Keratinocyte (primary cell): ENCODE data around the gene CELF2. TPM values are rescaled to one million over a fixed set of nuclear protein-coding genes. Genes with fewer than 3 reads are reported as not detected.

Source experiments
- DNase-seq: peaks from one replicate; pipeline ENCODE4 v3.0.0-alpha.2; 2011; ENCODE audit warnings: low read depth, missing footprints, low spot score
- FAIRE-seq: peaks from 2 replicates; lab custom pipeline; 2011; peaks lifted over from hg19 to GRCh38; lab: Jason Lieb, UNC
- H2AFZ ChIP-seq: 2 replicates; pipeline ENCODE4 v1.6.0; 2012; ENCODE audit warnings: low read length, control low read depth, inconsistent platforms; ENCODE audit not compliant: control insufficient read depth
- H3K27ac ChIP-seq: 2 replicates; pipeline ENCODE4 v1.5.1; 2011; ENCODE audit warnings: low read length; ENCODE audit not compliant: control insufficient read depth, insufficient read depth
- H3K27me3 ChIP-seq: 3 replicates; pipeline ENCODE4 v1.6.0; 2011; ENCODE audit warnings: low read length; ENCODE audit not compliant: control insufficient read depth, insufficient read depth; ENCODE audit errors: extremely low read depth
- H3K36me3 ChIP-seq, 2 experiments: 2 replicates in 1 of 2; 3 replicates in 1 of 2; pipeline ENCODE4 v1.5.1; 2011; ENCODE audit warnings: low read length in 2 of 2, mild to moderate bottlenecking in 1 of 2; ENCODE audit not compliant: control insufficient read depth in 2 of 2, insufficient read depth in 2 of 2; ENCODE audit errors: extremely low read depth in 1 of 2
- H3K4me1 ChIP-seq: 3 replicates; pipeline ENCODE4 v1.5.1; 2011; ENCODE audit warnings: low read length; ENCODE audit not compliant: control insufficient read depth, insufficient read depth; ENCODE audit errors: extremely low read depth
- H3K4me2 ChIP-seq: 3 replicates; pipeline ENCODE4 v1.6.0; 2011; ENCODE audit warnings: low read depth, low read length; ENCODE audit not compliant: control insufficient read depth, insufficient read depth; ENCODE audit errors: extremely low read depth
- H3K4me3 ChIP-seq, 3 experiments: fragments of 200-600 bp in 1 of 3; sonication (generic) in 1 of 3; 2 replicates in 2 of 3; 3 replicates in 1 of 3; pipeline ENCODE4 v1.5.1; 2011 to 2016; ENCODE audit warnings: low read length in 3 of 3, mild to moderate bottlenecking in 3 of 3, control low read depth in 2 of 3, inconsistent platforms in 1 of 3, low read depth in 1 of 3, mixed read lengths in 1 of 3, mixed run types in 1 of 3, moderate library complexity in 1 of 3; ENCODE audit not compliant: control insufficient read depth in 2 of 3, insufficient read depth in 2 of 3; ENCODE audit errors: extremely low read depth in 1 of 3
- H3K79me2 ChIP-seq: 2 replicates; pipeline ENCODE4 v1.6.0; 2012; ENCODE audit warnings: low read length; ENCODE audit not compliant: control insufficient read depth, insufficient read depth
- H3K9ac ChIP-seq: 3 replicates; pipeline ENCODE4 v1.6.0; 2011; ENCODE audit warnings: low read length; ENCODE audit not compliant: control insufficient read depth, insufficient read depth; ENCODE audit errors: extremely low read depth
- H3K9me1 ChIP-seq: 3 replicates; pipeline ENCODE4 v1.6.0; 2011; ENCODE audit warnings: low read length; ENCODE audit not compliant: control insufficient read depth, insufficient read depth; ENCODE audit errors: extremely low read depth
- H3K9me3 ChIP-seq: 2 replicates; pipeline ENCODE4 v1.5.1; 2012; ENCODE audit warnings: low read depth, low read length; ENCODE audit not compliant: control insufficient read depth
- H4K20me1 ChIP-seq: 3 replicates; pipeline ENCODE4 v1.6.0; 2011; ENCODE audit warnings: low read length; ENCODE audit not compliant: control insufficient read depth, insufficient read depth; ENCODE audit errors: extremely low read depth
- EZH2 ChIP-seq: IDR thresholded peaks from one replicate; pipeline ENCODE4 v1.6.1; 2012; ENCODE audit warnings: inconsistent platforms, mild to moderate bottlenecking, low read length, moderate library complexity
- dilution Hi-C: fragments of 300-500 bp; cut with MboI; formaldehyde crosslinking; loops from one replicate; pipeline ENCODE4 v1.7.0; 2020; ENCODE audit warnings: low sequenced_read_pairs; ENCODE audit not compliant: extremely low pct_ligation_motif_present
- polyA plus RNA-seq, 5 experiments: library from polyadenylated mRNA; depleted of rRNA in 3 of 5; stranded (reverse) in 3 of 5; stranded (forward) in 1 of 5; unstranded in 1 of 5; fragments of >200 nt; gene quantifications; 1 replicate in 1 of 5; 2 replicates in 3 of 5; 3 replicates in 1 of 5; pipeline versions ENCODE4 v1.2.1 to v1.2.3, GENCODE V29; 2011 to 2012; ENCODE audit warnings: missing spikeins in 2 of 5, low read depth in 1 of 5, low replicate concordance in 1 of 5
- TF ChIP-seq, protein P1 (sequence below), 3 experiments: IDR thresholded peaks in 1 of 3; conservative IDR thresholded peaks in 1 of 3; optimal IDR thresholded peaks in 1 of 3; 2 replicates in 2 of 3; 3 replicates in 1 of 3; pipeline versions ENCODE3 to v1.5.1; 2011; ENCODE audit warnings: low read length in 3 of 3, mild to moderate bottlenecking in 3 of 3, moderate library complexity in 2 of 3, control low read depth in 1 of 3, inconsistent platforms in 1 of 3; ENCODE audit not compliant: insufficient read depth in 2 of 3; ENCODE audit errors: extremely low read depth in 1 of 3

CELF2 gene
- polyA plus RNA-seq, 1 donor (not counting 4 experiments of a cell fraction or from before 2014, with no cell fraction given) = 9.8 TPM

DNA sequence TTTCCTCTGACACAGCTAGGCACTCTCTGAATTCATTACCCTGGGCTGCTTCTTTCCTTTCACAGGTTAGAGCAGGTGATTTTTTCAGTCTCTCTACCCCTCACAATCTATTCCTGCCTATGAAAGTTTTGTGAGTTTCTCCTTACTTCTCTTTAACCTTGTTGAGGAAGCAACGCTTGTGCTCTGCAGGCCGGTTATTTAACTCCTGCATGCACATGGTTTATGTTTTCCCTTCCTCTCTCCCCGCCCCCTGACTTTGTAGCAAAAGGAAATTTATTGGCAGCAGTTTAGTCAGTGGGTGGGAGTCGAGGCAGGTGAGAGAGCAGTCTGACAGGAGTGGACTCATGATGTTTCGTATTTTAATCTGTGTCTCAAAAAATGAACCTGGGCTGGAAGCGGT, 91.9 kb downstream of the CELF2 start:
- Histone ChIP-seq H2AFZ (no peak overlapping the region), H4K20me1 (no peaks in the 10 kb centered on the region), H3K4me1 (no peaks in the 10 kb centered on the region), H3K36me3 (no peaks in the 10 kb centered on the region), H3K9me1 (no peaks in the 10 kb centered on the region), H3K27me3 (no peaks in the 10 kb centered on the region), H3K4me3 (no peak overlapping the region), H3K27ac (no peak overlapping the region), H3K79me2 (no peaks in the 10 kb centered on the region), H3K4me2 (no peak overlapping the region), H3K9me3 (no peaks in the 10 kb centered on the region), H3K9ac (no peak overlapping the region)
- TF ChIP-seq, protein P1, sequence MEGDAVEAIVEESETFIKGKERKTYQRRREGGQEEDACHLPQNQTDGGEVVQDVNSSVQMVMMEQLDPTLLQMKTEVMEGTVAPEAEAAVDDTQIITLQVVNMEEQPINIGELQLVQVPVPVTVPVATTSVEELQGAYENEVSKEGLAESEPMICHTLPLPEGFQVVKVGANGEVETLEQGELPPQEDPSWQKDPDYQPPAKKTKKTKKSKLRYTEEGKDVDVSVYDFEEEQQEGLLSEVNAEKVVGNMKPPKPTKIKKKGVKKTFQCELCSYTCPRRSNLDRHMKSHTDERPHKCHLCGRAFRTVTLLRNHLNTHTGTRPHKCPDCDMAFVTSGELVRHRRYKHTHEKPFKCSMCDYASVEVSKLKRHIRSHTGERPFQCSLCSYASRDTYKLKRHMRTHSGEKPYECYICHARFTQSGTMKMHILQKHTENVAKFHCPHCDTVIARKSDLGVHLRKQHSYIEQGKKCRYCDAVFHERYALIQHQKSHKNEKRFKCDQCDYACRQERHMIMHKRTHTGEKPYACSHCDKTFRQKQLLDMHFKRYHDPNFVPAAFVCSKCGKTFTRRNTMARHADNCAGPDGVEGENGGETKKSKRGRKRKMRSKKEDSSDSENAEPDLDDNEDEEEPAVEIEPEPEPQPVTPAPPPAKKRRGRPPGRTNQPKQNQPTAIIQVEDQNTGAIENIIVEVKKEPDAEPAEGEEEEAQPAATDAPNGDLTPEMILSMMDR (optimal IDR thresholded peaks at IDR 0.05 in 1 of 3, IDR thresholded peaks at IDR 0.05 in 1 of 3, conservative IDR thresholded peaks at IDR 0.05 in 1 of 3; ENCODE audit: extremely low read depth in 1 of 3, insufficient read depth in 2 of 3, low read length in 3 of 3) = no peak
- no peak for TF ChIP-seq EZH2
- dilution Hi-C loops = no loop called here
- FAIRE-seq (no peak), DNase-seq (no peak)

DNA sequence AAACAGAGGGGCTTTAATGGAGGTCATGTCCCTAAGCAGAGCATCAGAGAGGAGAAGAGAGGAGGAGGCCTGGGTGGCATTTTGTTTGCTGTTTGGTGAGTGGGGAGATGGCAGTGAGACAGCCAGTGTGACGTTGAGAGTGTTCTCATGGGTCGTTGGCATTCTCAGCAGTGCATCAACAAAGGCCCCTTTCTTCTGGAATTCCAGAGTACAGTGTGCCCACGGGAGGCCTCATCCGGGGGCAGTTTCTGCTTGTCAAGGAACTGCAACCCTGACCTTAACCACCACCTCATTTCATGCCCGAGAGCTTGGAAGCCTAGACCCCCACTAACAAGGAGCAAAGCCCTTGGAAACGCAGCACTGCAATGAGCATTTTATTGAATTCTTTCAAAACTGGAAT, 92.9 kb downstream of the CELF2 start:
- H3K4me2 ChIP-seq = no peak overlapping the region
- no peaks in the 10 kb centered on the region for H3K36me3 ChIP-seq
- no peaks in the 10 kb centered on the region for H3K9me3 ChIP-seq
- H2AFZ ChIP-seq = no peak overlapping the region
- H4K20me1 ChIP-seq = no peaks in the 10 kb centered on the region
- H3K9me1 ChIP-seq = no peaks in the 10 kb centered on the region
- DNase-seq = no peak
- no peaks in the 10 kb centered on the region for H3K27me3 ChIP-seq
- no peak overlapping the region for H3K27ac ChIP-seq
- no peak for TF ChIP-seq EZH2
- H3K79me2 ChIP-seq = no peaks in the 10 kb centered on the region
- H3K4me1 ChIP-seq = no peaks in the 10 kb centered on the region
- H3K4me3 ChIP-seq = no peak overlapping the region
- dilution Hi-C loops = no loop called here
- no peak overlapping the region for H3K9ac ChIP-seq
- FAIRE-seq = no peak

DNA sequence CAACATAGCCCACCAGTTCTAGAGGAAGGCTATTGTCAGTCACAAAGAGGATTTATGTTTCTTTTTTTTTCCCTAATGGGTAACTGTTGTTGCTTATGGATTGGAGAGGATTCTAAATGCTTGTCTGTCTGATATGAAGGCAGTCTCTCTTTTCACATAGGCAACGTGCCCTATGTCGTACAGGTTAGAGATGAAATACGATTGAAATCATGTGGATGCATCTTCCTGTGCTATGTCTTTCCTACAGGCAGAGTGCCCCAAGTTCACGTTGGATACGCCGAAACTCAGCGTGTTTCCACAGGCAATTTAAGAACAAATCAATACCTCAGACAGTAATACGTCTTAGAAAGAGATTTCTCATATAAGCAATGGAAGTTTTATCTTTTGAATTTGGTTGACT, 93.8 kb downstream of the CELF2 start:
- TF ChIP-seq, protein P1 (optimal IDR thresholded peaks at IDR 0.05 in 1 of 3, IDR thresholded peaks at IDR 0.05 in 1 of 3, conservative IDR thresholded peaks at IDR 0.05 in 1 of 3; ENCODE audit: extremely low read depth in 1 of 3, insufficient read depth in 2 of 3, low read length in 3 of 3) = no peak
- DNase-seq = no peak
- Histone ChIP-seq H3K4me2 (no peak overlapping the region), H3K9ac (no peak overlapping the region), H4K20me1 (no peaks in the 10 kb centered on the region), H3K4me3 (no peak overlapping the region), H3K4me1 (no peaks in the 10 kb centered on the region), H3K27me3 (no peaks in the 10 kb centered on the region), H3K9me3 (no peaks in the 10 kb centered on the region), H3K36me3 (no peaks in the 10 kb centered on the region), H3K27ac (no peak overlapping the region), H3K79me2 (no peaks in the 10 kb centered on the region), H3K9me1 (no peaks in the 10 kb centered on the region), H2AFZ (no peak overlapping the region)
- dilution Hi-C loops = no loop called here
- FAIRE-seq = no peak
